Activated CD8-positive, alpha-beta memory T cell treated with anti-CD3 and anti-CD28 coated beads, Interleukin-2, amount 50 U/mL, for 1 hour (primary cell): ENCODE data around the gene ALCAM.
"Not testable (repeated sequence)": the region's sequence is repeated elsewhere in the genome, so short reads cannot be mapped to it uniquely, and the experiment has no call there.

ENCODE experiments used
- DNase-seq: peaks from one replicate; pipeline ENCODE4 v3.0.0-alpha.2; 2020; ENCODE audit errors: extremely low read depth

ALCAM gene

DNA sequence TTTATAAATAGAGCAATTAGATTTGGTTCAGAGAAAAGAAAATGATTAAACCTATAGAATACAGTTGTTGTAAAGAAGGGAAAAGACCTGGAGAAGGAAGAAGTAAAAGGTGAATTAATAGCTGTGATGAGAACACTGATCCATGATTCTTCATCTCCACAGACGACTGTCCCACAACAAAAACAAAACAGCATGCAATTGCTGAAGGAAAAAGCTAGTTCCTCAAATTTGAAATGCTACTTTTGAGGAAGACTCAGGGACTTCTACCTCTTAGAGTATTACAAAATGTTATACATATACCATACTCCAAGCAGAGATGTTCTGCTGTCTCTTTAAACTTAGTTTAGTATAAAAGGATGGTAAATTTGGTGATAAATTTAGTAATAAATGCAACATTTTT is 21.5 kb downstream of the ALCAM start:
- DNase-seq = no peak

GRCh38 chr3:105389759-105390158 is 23.1 kb downstream of the ALCAM start:
- DNase-seq = not testable (repeated sequence)

DNA sequence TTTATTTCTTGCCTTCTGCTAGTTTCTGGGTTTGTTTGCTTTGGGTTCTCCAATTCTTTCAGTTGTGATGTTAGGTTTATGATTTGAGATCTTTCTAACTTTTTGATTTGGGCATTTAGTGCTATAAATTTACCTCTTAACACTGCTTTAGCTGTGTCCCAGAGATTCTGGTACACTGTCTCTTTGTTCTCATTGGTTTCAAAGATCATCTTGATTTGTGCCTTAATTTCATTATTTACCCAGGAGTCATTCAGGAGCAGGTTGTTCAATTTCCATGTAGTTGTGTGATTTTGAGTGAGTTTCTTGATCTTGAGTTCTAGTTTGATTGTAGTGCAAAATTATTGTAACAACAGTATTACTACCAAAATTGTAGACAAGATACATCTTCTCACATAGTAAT is 25.9 kb downstream of the ALCAM start:
- DNase-seq = not testable (repeated sequence)

- no peak for DNase-seq
Observed at GRCh38 chr3:105394177-105394576, 27.5 kb downstream of the ALCAM start.

GRCh38 chr3:105397974-105398373 is 31.3 kb downstream of the ALCAM start:
- no peak for DNase-seq

DNA sequence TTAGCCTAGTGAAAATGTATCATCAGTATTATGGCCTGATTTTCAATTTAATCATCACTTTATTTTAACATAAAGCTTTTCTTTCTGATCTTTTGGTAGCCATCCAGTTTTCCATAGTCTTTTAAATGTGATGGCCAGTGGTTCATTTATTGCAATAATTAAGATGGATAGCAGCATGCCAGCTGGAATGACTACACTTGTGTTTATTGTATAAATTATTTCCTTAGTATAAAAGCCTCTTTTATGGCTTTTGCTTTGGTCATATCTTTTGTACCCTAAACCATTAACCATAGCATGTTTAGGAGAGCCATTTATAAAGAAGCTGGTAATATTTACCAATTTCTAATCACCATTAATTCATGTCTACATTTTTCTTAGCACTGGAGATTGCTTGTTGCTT is 31.7 kb downstream of the ALCAM start:
- no peak for DNase-seq

DNA sequence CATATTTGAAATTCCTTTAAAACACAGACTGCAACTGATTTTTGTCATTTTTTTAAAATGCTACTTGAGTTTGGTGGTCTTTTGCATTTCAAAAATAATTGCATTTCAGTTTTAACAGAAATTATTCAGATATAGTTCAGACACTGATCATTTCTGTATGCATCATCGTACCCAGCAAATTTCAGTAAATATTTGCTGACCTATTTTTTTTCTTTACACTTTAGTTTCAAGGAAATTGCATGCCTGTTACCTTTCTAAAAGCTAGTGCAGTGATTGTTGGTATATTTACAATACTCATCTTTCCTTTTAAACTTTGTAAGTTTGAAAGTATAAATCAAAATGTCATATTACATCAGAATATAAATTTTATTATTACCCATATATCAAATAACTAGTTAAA is 32.4 kb downstream of the ALCAM start:
- DNase-seq = no peak

GRCh38 chr3:105399611-105400010 is 32.9 kb downstream of the ALCAM start:
- DNase-seq = no peak

GRCh38 chr3:105401254-105401653 is 34.5 kb downstream of the ALCAM start:
- no peak for DNase-seq

- no peak for DNase-seq
Observed at GRCh38 chr3:105401691-105402149, 35.0 kb downstream of the ALCAM start.

- no peak for DNase-seq
Observed at GRCh38 chr3:105402287-105402801, 35.6 kb downstream of the ALCAM start.

- DNase-seq = not testable (repeated sequence)
Observed at GRCh38 chr3:105403034-105403433, 36.3 kb downstream of the ALCAM start.

DNA sequence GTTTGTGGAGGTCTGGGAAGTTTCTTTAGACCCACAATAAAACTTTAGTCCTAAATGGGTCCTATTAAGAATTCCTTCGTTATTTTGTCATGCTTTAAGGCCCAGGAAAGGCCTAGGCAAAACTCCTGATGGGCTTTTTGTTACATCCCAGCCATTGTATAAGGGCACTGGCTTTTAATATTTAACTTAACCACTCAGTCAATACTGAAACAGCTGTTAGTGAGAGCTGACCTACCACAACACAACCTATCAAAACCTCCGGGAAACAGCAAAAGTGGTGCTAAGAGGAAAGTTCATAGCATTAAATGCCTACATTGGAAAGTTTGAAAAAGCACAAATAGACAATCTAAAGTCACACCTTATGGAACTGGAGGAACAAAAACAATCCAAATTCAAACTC is 39.6 kb downstream of the ALCAM start:
- DNase-seq = no peak

GRCh38 chr3:105409364-105409763 is 42.7 kb downstream of the ALCAM start:
- no peak for DNase-seq

- no peak for DNase-seq
Observed at GRCh38 chr3:105413343-105413887, 46.7 kb downstream of the ALCAM start.

- no peak for DNase-seq
Observed at GRCh38 chr3:105414841-105415240, 48.1 kb downstream of the ALCAM start.

DNA sequence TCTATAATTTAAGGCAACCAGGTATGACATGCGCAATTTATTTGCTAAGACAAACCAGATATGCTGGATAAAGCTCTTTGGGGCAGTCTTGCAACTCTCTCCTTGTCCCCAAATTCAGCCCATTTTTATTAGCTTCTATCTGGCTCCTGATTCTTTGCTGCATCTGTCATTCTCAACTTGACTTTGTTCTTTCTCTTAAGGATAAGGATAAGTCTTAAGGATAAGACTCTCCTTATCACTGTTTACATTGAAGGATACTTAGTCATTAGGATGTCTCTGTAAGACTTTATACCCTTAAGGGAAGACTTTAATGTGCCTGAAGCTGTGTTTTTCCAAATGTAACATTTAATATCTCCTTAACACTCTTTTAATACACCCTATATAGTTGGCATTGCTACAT is 49.2 kb downstream of the ALCAM start:
- no peak for DNase-seq

DNA sequence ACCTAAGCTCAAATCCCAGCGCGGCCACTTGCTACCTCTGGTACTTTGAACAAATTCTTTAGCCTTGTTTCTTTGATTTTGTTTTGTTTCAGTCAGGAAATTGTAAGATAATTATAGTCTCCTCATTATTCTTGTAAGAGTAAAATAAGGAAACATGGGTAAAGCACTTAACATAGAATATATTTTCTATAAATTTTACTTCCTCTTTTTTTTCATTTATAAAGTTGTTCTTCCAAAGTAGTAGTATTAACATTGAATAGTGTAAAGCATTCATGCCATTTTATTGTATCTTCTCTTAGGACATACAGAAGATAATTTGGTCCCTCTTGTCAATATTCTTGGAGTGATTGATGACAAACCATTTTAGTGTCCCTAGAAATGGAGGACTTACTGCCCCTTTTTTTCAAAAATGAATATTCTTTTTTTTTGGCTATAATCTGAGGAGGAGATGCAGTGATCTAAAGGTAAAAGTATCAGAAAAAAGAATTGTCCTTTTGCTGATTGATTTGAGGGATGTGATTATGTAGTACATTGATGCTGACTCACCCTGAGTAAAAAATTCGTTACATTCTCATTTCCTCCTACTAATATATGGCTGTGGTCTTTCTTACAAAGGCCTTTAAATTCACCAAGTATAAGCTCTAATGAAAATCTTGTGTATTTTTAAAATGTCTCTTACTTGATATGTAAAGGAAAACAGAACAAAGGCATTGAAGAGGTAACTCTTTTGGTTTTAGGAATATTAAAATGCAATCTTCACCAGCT is 51.0 kb downstream of the ALCAM start:
- DNase-seq = no peak

- no peak for DNase-seq
Observed at GRCh38 chr3:105422645-105423044, 55.9 kb downstream of the ALCAM start.

GRCh38 chr3:105423397-105423796 is 56.7 kb downstream of the ALCAM start:
- no peak for DNase-seq

- DNase-seq = no peak
Observed at GRCh38 chr3:105424412-105425152, 57.9 kb downstream of the ALCAM start.

DNA sequence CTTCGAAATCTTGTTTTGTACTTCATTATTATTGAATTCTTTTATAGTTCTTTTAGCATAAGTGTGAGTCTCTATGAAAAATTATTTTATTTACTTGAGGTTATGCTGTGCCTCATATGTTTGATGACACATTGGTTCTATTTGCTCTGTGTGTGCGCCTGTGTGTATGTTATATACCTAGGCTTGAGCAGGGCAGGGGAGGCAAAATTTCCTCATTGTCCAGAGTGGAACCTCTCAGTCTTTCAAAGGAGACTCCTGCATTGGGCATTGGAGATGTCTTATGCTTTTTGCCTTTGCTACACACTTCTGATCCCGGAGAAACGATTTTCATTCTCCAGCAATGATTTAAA is 58.4 kb downstream of the ALCAM start:
- DNase-seq = no peak

GRCh38 chr3:105427332-105427731 is 60.6 kb downstream of the ALCAM start:
- DNase-seq = no peak
